ENCODE data around the gene SNX8. TPM values are rescaled to one million over a fixed set of nuclear protein-coding genes. Genes with fewer than 3 reads are reported as not detected.

The SNX8 gene
- polyA plus RNA-seq, 2 of the 4 experiments (the other 2 are of a cell fraction) = 21.2 to 36.3 TPM

GRCh38 chr7:2301511-2301863 is 12.8 kb downstream of the SNX8 start:
- H3K4me3 ChIP-seq = no peak overlapping the region
- H3K9me3 ChIP-seq = no peaks in the 10 kb centered on the region
- WGBS (ENCODE audit: missing lambda C conversion rate) = 85% methylated on average over 6 of the region's 6 CpGs
- peak in 1 of 2 experiments; percentile 41 for DNase-seq (ENCODE audit: low read depth in 1 of 2, low spot score in 1 of 2)
- H3K4me2 ChIP-seq = no peak overlapping the region
- peak overlapping the region in 1 of 2 experiments; percentile 41; a peak in 1 of 6 replicates for H3K27ac ChIP-seq
- FAIRE-seq = no peak
- peak in 1 of 2 experiments; percentile 55; a peak in 3 of 6 replicates for ATAC-seq
- CTCF ChIA-PET = interaction anchor here (1.5 to 1.6 kb wide), 2 partner anchors 46 to 53 kb away, joined by 4 to 5 read pairs; no protein-coding TSS in a partner anchor
- peaks cover 7% of the 10 kb centered on the region; the same call in 1 of the 3 replicates for H3K4me1 ChIP-seq
- POLR2A ChIA-PET = no interaction called here
- no peak for TF ChIP-seq RAD21 (conservative IDR thresholded peaks at IDR 0.05 in 1 of 2, IDR thresholded peaks at IDR 0.05 in 1 of 2)
- no peak for TF ChIP-seq ESRRA (IDR thresholded peaks at IDR 0.05; ENCODE audit: borderline replicate concordance, low read length)
- no peak for TF ChIP-seq RNF2 (IDR thresholded peaks at IDR 0.05; ENCODE audit: borderline replicate concordance, low read depth)
- no peak for TF ChIP-seq FOXS1 (CRISPR knock-in tag; IDR thresholded peaks at IDR 0.05)
- no peak for TF ChIP-seq CTCF (IDR thresholded peaks at IDR 0.05)
- TF ChIP-seq MYC (IDR thresholded peaks at IDR 0.05; ENCODE audit: borderline replicate concordance, low read length) = no peak
- TF ChIP-seq CBX2 (IDR thresholded peaks at IDR 0.05; ENCODE audit: borderline replicate concordance, low read depth) = no peak
- no peak for TF ChIP-seq E2F6 (IDR thresholded peaks at IDR 0.05; ENCODE audit: borderline replicate concordance, low read depth)
- TF ChIP-seq POLR2A (IDR thresholded peaks at IDR 0.05; ENCODE audit: low read length) = no peak
- no peak for TF ChIP-seq EP300 (IDR thresholded peaks at IDR 0.05)
- no peak for TF ChIP-seq HEYL (CRISPR knock-in tag; IDR thresholded peaks at IDR 0.05)
- no peak for TF ChIP-seq TP53 (CRISPR knock-in tag; IDR thresholded peaks at IDR 0.05)
- no peak for TF ChIP-seq FOSL2 (IDR thresholded peaks at IDR 0.05)
- no peak for TF ChIP-seq FOSL2 (CRISPR knock-in tag; IDR thresholded peaks at IDR 0.05)
- TF ChIP-seq MAX (IDR thresholded peaks at IDR 0.05) = no peak

GRCh38 chr7:2299870-2300512 is 14.2 kb downstream of the SNX8 start:
- no peak for ATAC-seq
- H3K27ac ChIP-seq = no peak overlapping the region
- no peak overlapping the region for H3K4me2 ChIP-seq
- no peaks in the 10 kb centered on the region for H3K9me3 ChIP-seq
- no peak for FAIRE-seq
- H3K4me3 ChIP-seq = no peak overlapping the region
- POLR2A ChIA-PET = no interaction called here
- no peak for DNase-seq (ENCODE audit: low read depth in 1 of 2, low spot score in 1 of 2)
- H3K4me1 ChIP-seq = peaks cover 7% of the 10 kb centered on the region; the same call in 1 of the 3 replicates
- CTCF ChIA-PET = interaction anchor here (1.5 kb wide), 1 partner anchor 52 kb away, joined by 5 read pairs; no protein-coding TSS in a partner anchor
- WGBS (ENCODE audit: missing lambda C conversion rate) = 91% methylated on average over 9 of the region's 9 CpGs
- TF ChIP-seq REST (IDR thresholded peaks at IDR 0.05) = no peak
- TF ChIP-seq RFX5 (IDR thresholded peaks at IDR 0.05) = no peak
- no peak for TF ChIP-seq RAD21 (conservative IDR thresholded peaks at IDR 0.05 in 1 of 2, IDR thresholded peaks at IDR 0.05 in 1 of 2)
- no peak for TF ChIP-seq POLR2AphosphoS2 (conservative IDR thresholded peaks at IDR 0.05; ENCODE audit: low read length)
- no peak for TF ChIP-seq PBX3 (IDR thresholded peaks at IDR 0.05)
- no peak for TF ChIP-seq CHD2 (IDR thresholded peaks at IDR 0.05; ENCODE audit: low read length, partially characterized antibody)
- no peak for TF ChIP-seq BHLHE40 (IDR thresholded peaks at IDR 0.05; ENCODE audit: low read depth, low read length)
- TF ChIP-seq KDM1A (IDR thresholded peaks at IDR 0.05; ENCODE audit: low read depth) = no peak
- TF ChIP-seq JUNB (IDR thresholded peaks at IDR 0.05) = no peak
- no peak for TF ChIP-seq NR3C1 (IDR thresholded peaks at IDR 0.05)
- TF ChIP-seq MAX (IDR thresholded peaks at IDR 0.05) = no peak
- TF ChIP-seq ATOH8 (CRISPR knock-in tag; IDR thresholded peaks at IDR 0.05; ENCODE audit: low read depth) = no peak
- no peak for TF ChIP-seq FOSB (CRISPR knock-in tag; IDR thresholded peaks at IDR 0.05)
- TF ChIP-seq GATA3 (IDR thresholded peaks at IDR 0.05; ENCODE audit: borderline replicate concordance) = no peak
- no peak for TF ChIP-seq CBX8 (IDR thresholded peaks at IDR 0.05)
- TF ChIP-seq FOSL2 (IDR thresholded peaks at IDR 0.05) = no peak
- no peak for TF ChIP-seq FOSL2 (CRISPR knock-in tag; IDR thresholded peaks at IDR 0.05)
- no peak for TF ChIP-seq EHMT2 (IDR thresholded peaks at IDR 0.05; ENCODE audit: low read depth)
- TF ChIP-seq JUN (IDR thresholded peaks at IDR 0.05) = no peak

Measured in A549 (cell line).